Fibroblast of mammary gland (primary cell): ENCODE measurements around the gene SUN5.
"Not testable (repeated sequence)": the region's sequence is repeated elsewhere in the genome, so short reads cannot be mapped to it uniquely, and the experiment has no call there.

Source experiments
- DNase-seq: peaks from one replicate; pipeline ENCODE4 v3.0.0-alpha.2; 2010; ENCODE audit warnings: low read depth
- H3K4me3 ChIP-seq: 2 replicates; pipeline ENCODE4 v1.5.1; 2011; ENCODE audit warnings: low read depth, mild to moderate bottlenecking, low read length, moderate library complexity; ENCODE audit not compliant: control insufficient read depth
- TF ChIP-seq, protein P1 (sequence below): conservative IDR thresholded peaks from 2 replicates; pipeline ENCODE4 v1.5.1; 2011; ENCODE audit warnings: low read depth, low read length, inconsistent platforms; ENCODE audit not compliant: control insufficient read depth, insufficient read depth

The SUN5 gene

DNA sequence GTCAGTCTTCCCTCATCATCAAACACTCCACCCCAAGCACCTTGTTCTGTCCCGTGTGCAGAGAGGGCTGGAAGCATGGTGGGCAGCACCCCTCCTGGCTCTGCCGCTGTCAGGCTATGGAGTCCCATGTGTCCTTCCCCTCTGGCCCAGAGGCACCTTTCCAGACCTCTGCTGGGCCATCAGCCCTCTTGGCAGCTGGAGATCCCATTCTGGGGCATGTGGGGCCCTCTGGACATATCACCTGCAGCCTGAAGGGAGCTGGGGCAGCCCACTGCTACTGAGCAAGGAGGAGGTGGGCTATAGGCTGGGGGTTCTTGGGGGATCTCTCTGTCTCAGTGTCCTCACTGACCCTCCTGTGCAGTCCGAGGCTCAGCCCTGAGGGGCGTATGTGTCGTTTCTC lies 42.2 kb downstream of the SUN5 start:
- TF ChIP-seq, protein P1, sequence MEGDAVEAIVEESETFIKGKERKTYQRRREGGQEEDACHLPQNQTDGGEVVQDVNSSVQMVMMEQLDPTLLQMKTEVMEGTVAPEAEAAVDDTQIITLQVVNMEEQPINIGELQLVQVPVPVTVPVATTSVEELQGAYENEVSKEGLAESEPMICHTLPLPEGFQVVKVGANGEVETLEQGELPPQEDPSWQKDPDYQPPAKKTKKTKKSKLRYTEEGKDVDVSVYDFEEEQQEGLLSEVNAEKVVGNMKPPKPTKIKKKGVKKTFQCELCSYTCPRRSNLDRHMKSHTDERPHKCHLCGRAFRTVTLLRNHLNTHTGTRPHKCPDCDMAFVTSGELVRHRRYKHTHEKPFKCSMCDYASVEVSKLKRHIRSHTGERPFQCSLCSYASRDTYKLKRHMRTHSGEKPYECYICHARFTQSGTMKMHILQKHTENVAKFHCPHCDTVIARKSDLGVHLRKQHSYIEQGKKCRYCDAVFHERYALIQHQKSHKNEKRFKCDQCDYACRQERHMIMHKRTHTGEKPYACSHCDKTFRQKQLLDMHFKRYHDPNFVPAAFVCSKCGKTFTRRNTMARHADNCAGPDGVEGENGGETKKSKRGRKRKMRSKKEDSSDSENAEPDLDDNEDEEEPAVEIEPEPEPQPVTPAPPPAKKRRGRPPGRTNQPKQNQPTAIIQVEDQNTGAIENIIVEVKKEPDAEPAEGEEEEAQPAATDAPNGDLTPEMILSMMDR: no peak
- no peak for DNase-seq
- no peak overlapping the region for H3K4me3 ChIP-seq

DNA sequence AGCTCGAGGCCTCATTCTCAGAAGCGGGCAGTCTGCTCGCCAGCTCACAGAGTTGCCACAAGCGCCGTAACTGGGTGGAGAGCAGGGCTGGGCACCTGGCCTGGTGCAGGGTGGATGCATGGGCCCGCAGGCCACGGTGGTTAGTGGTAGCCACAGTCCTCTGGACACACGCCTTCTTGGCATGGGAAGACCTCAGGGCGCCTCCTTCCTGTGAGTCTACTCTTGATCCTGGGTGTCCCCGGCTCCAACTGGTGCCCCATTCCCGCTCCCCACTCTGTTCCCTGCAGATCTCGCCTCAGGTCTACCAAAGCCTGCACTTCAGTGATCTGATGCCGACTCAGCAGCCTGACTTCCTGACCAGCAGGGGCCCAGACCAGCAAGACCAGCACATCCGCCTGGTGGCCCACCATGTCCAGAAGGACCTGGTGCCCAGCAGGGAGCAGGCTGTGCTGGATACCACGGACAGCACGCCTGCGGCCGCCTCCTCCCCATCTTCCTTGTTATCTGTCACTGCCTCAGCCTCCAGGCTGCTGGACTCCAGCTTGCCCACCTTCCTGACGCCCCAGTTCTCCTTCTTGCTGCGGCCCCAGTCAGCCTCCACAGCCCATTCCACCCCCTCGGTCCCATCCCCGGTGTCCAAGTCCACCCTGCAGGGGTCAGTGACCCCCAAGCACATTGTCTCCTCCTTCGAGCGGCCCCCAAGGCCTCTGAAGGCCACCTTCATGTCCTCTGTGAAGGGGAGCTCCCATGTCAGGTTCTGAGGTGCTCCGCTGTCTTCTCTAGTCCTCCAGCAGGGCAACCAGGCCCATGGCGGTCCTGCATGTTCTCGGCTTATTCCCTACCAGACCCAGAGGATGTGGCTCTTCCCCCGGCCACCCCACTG lies 43.1 kb downstream of the SUN5 start:
- no peak for DNase-seq
- H3K4me3 ChIP-seq: no peak overlapping the region
- TF ChIP-seq, protein P1: no peak

GRCh38 chr20:32960222-32960518 lies 44.1 kb downstream of the SUN5 start:
- TF ChIP-seq, protein P1: no peak
- no peak overlapping the region for H3K4me3 ChIP-seq

GRCh38 chr20:32959351-32960221 lies 44.6 kb downstream of the SUN5 start:
- TF ChIP-seq, protein P1: no peak
- DNase-seq: no peak
- H3K4me3 ChIP-seq: no peak overlapping the region

More at GRCh38 chr20:32960222-32960518, 44.1 kb downstream of the SUN5 start:
- no peak for DNase-seq

- no peak for DNase-seq
- TF ChIP-seq, protein P1: no peak
- no peak overlapping the region for H3K4me3 ChIP-seq
Measured at GRCh38 chr20:32958574-32958973, 45.7 kb downstream of the SUN5 start.

DNA sequence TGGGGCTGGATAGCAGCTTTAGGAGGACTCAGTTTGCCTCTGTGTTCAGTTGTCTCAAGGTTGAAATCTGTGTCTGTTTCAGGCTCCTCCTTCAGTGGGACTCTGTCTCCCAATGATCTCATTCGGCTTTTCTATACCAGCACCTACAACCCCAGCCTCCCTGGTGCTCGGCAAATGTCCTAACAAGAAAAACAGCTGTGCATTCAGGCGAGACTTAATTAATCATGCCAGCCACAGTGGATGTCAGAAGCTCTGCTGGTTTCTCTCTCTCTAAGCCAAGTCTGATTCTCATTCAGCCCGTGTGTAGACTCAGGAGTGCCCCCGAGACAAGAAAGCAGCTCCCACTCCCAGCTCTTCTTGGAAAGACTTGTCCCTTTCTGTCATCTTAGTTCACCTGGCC lies 46.8 kb downstream of the SUN5 start:
- TF ChIP-seq, protein P1: no peak
- no peak for DNase-seq

GRCh38 chr20:32950539-32950938 lies 53.7 kb downstream of the SUN5 start:
- DNase-seq: not testable (repeated sequence)

More for the DNA sequence above, 46.8 kb downstream of the SUN5 start:
- no peak overlapping the region for H3K4me3 ChIP-seq

More at GRCh38 chr20:32950539-32950938, 53.7 kb downstream of the SUN5 start:
- not testable (repeated sequence) for H3K4me3 ChIP-seq
